Measurements from ENCODE around the gene THAP6.
"Not testable (repeated sequence)": the region's sequence is repeated elsewhere in the genome, so short reads cannot be mapped to it uniquely, and the experiment has no call there.

Gene THAP6

GRCh38 chr4:75527482-75527881 lies 13.2 kb downstream of the THAP6 start:
- DNase-seq, result no peak

DNA sequence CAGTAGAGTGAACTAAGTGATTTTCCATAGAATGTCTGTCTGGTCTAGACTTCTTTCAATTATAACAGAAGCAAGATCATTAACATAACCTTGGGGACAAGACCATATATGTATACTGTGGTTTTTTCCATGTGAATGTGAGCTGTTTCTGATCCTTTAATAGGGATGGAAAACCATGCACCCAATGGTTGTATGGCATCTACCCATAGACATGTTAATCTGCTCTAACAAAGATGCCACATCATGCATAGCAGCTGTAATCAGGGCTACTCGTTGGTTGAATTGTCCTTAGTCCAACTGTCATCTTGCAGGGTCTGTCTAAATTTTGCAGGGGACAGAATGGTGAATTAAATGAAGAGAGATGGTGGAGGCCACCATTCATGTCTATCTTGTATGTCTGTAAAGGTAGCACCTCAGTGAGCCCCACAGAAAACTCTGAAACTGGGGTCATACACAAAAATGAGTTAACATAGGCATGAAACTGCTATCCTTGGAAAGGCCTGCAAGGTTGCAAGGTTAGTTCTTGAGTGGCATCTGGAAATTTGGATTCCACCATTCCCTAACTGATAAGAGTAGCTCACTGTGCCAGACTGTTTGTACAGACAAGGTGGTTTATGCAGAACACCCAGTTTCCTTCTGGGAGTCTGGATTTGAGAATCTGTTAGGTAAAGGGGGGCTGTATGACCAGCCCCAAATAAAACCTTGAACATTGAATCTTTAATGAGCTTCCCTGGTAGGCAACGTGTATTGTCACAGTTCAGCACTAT lies 16.5 kb downstream of the THAP6 start:
- no peak for DNase-seq

- not testable (repeated sequence) for DNase-seq
Observed at GRCh38 chr4:75531536-75532143, 17.4 kb downstream of the THAP6 start.

DNA sequence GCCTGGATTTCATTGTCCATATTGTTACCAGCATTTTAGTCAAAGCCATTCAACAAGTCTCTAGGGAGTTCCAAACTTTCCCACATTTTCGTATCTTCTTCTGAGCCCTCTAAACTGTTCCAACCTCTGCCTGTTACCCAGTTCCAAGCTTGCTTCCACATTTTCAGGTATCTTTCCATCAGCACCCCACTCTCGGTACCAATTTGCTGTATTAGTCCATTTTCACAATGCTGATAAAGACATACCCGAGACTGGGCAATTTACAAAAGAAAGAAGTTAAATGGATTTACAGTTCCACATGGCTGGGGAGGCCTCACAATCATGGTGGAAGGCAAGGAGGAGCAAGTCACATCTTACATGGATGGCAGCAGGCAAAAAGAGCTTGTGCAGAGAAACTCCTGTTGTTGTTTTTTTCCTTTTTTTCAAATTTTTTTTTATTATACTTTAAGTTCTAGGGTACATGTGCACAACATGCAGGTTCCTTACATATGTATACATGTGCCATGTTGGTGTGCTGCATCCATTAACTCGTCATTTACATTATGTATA lies 19.1 kb downstream of the THAP6 start:
- not testable (repeated sequence) for DNase-seq

DNA sequence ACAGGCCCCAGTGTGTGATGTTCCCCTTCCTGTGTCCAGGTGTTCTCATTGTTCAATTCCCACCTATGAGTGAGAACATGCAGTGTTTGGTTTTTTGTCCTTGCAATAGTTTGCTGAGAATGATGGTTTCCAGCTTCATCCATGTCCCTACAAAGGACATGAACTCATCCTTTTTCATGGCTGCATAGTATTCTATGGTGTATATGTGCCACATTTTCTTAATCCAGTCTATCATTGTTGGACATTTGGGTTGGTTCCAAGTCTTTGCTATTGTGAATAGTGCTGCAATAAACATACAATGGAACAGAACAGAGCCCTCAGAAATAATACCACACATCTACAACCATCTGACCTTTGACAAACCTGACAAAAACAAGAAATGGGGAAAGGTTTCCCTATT lies 19.7 kb downstream of the THAP6 start:
- not testable (repeated sequence) for DNase-seq

DNA sequence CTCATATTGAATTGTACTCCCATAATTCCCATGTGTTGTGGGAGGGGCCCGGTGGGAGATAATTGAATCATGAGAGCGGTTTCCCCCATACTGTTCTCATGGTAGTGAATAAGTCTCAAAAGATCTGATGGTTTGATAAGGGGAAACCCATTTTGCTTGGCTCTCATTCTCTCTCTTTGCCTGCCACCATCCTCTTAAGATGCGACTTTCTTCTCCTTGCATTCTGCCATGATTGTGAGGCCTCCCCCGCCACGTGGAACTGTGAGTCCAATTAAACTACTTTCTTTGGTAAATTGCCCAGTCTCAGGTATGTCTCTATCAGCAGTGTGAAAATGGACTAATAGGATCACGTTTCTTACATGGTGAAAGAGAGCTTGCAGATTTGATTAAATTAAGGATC lies 23.0 kb downstream of the THAP6 start:
- not testable (repeated sequence) for DNase-seq

DNA sequence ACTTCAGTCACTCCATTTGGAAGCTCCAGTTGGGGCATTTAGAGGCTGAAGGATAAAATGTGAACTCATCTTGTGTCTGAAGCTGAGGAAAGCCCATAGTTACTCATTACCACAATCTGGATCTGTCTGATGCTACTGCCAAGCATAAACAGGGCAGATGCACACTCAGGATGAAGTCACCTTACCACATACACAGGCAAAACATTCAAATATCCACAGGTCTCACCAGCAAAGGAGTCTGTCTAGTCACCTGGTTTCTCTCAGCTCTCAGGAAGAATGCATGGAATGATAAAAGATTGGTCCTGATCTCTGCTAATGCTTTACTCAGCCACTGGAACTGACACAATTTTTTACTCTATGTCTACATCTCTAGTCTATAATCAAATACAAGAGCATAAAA lies 28.6 kb downstream of the THAP6 start:
- no peak for DNase-seq

GRCh38 chr4:75544220-75544619 lies 29.9 kb downstream of the THAP6 start:
- not testable (repeated sequence) for DNase-seq

- no peak for DNase-seq
Observed at GRCh38 chr4:75544870-75545269, 30.6 kb downstream of the THAP6 start.

- no peak for DNase-seq
Observed at GRCh38 chr4:75545526-75545925, 31.3 kb downstream of the THAP6 start.

- no peak for DNase-seq
Observed at GRCh38 chr4:75547647-75548387, 33.5 kb downstream of the THAP6 start.

GRCh38 chr4:75549019-75549418 lies 34.7 kb downstream of the THAP6 start:
- DNase-seq, result no peak

- no peak for DNase-seq
Observed at GRCh38 chr4:75552452-75552851, 38.2 kb downstream of the THAP6 start.

GRCh38 chr4:75555294-75556164 lies 41.3 kb downstream of the THAP6 start, which contains the start of gene ODAPH:
Gene ODAPH (plus strand): TSS chr4:75556066. CDS start chr4:75556083, 17 bp downstream.
- DNase-seq, result no peak

GRCh38 chr4:75557696-75558095 lies 43.4 kb downstream of the THAP6 start:
- no peak for DNase-seq

DNA sequence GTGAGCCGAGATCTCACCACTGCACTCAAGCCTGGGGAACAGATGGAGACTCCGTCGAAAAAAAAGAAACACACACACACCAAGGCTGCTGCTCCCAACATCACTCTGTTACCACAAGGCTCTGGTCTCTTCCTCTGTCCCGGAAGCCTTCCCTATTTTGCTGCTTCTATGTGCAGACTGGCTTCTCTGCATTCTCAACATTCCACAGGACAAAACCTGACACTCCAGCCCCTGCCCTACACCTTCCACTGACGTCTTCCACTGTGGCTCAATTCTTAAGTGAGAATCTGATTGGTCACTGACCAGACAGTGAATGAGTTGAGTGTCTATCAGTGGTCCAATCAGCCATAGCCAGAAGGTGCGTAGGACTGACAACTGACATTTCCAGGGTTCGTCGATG lies 47.5 kb downstream of the THAP6 start:
- DNase-seq, result no peak

DNA sequence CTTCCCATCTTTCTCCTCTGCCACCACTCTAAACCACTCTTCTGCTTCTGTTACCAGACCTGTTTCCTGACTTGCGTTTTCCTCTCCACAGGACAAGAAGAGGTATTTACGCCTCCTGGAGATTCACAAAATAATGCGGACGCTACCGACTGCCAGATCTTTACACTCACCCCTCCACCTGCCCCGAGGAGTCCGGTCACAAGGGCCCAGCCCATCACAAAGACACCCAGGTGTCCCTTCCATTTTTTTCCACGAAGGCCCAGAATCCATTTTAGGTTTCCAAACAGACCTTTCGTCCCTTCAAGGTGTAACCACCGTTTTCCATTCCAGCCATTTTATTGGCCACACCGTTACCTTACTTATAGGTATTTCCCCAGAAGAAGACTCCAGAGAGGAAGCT lies 49.8 kb downstream of the THAP6 start:
- no peak for DNase-seq

DNA sequence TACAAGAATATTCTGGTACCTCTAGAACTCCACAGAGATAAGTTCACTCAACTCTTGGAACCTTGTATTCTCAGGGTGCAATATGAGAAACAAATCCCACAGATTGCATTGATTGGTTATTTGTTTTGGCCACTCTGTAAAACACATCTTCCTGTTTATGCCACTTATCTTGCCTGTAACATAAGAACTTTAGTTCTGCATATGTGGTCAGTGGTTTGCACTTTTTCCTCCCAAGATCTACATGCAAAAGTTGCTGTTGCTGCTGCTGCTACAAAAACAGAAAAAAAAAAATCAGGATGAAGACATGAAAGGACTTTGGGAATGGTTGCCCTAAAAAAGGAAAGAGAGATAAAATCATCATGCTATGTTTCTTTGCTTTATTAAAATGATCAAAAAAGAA lies 51.2 kb downstream of the THAP6 start:
- DNase-seq, result no peak

GRCh38 chr4:75566911-75567310 lies 52.6 kb downstream of the THAP6 start:
- no peak for DNase-seq

DNA sequence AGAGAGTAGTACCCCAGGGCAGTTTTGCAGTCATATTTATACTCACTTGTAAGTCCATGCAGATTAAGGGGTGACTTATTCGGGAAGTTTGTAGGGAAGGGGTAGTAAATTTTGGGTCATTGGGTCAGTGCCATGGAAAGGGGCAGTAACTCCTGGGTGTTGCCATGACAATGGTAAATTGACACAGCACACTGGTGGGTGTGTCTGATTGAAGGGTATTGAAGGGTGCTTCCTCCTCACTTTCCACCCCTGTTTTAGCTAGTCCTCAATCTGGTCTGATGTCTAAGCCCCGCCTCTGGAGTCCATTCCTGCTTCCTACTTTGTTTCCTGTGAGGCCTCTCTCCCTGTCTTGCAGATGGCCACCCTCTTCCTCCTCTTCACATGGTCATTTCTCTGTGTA lies 53.5 kb downstream of the THAP6 start:
- no peak for DNase-seq
